ENCODE measurements around the gene TNPO3. TPM values are rescaled to one million over a fixed set of nuclear protein-coding genes. Genes with fewer than 3 reads are reported as not detected.

TNPO3 gene
- total and polyA plus RNA-seq, 2 of the 4 experiments (the other 2 are of a cell fraction) = 24.2 to 77.2 TPM

GRCh38 chr7:128906001-128906765, 148.7 kb downstream of the TNPO3 start:
- Histone ChIP-seq H3K9ac (ENCODE audit: low read depth, low read length) (no peak overlapping the region), H4K8ac (ENCODE audit: low read depth in 2 of 2, low read length in 2 of 2) (no peak overlapping the region), H2BK15ac (ENCODE audit: low read depth, low read length) (no peak overlapping the region), H3K18ac (ENCODE audit: low read depth, low read length) (no peak overlapping the region), H3K14ac (replicated peaks; ENCODE audit: low read depth, low read length) (no peak overlapping the region), H3K56ac (ENCODE audit: extremely low read depth, insufficient read depth, low read length) (no peak overlapping the region), H2AK9ac (replicated peaks; ENCODE audit: low read depth, low read length, poor library complexity) (no peak overlapping the region), H3K4ac (ENCODE audit: low read depth, low read length) (no peak overlapping the region), H3K4me1 (ENCODE audit: control insufficient read depth, insufficient read depth, low read length) (no peaks in the 10 kb centered on the region), H4K91ac (ENCODE audit: insufficient read depth, low read depth, low read length) (no peak overlapping the region), H2BK5ac (ENCODE audit: low read depth, low read length, poor library complexity, severe bottlenecking) (no peak overlapping the region), H3K27me3 (ENCODE audit: control insufficient read depth, insufficient read depth, low read length) (peaks cover 49% of the 10 kb centered on the region), H2BK20ac (ENCODE audit: low read depth, low read length) (no peak overlapping the region), H4K20me1 (ENCODE audit: insufficient read depth, low read length) (no peaks in the 10 kb centered on the region), H4K5ac (ENCODE audit: low read depth, low read length) (no peak overlapping the region), H2BK120ac (ENCODE audit: low read depth, low read length) (no peak overlapping the region), H3K79me1 (ENCODE audit: low read depth in 1 of 2, low read length in 2 of 2) (no peaks in the 10 kb centered on the region), H3K9me1 (ENCODE audit: insufficient read depth, low read length) (no peaks in the 10 kb centered on the region), H3K27ac (ENCODE audit: insufficient read depth, low read length) (no peak overlapping the region), H2AFZ (replicated peaks; ENCODE audit: low read length, poor library complexity) (no peak overlapping the region), H3K36me3 (ENCODE audit: control insufficient read depth, insufficient read depth, low read length) (no peaks in the 10 kb centered on the region), H3K9me3 (ENCODE audit: control insufficient read depth, insufficient read depth, low read length) (no peaks in the 10 kb centered on the region), H2AK5ac (ENCODE audit: low read depth, low read length) (no peak overlapping the region), H3K23ac (ENCODE audit: low read depth, low read length) (no peak overlapping the region; the same call in 1 of the 2 replicates), H3K4me3 (ENCODE audit: insufficient read depth, low read depth, low read length) (no peak overlapping the region), H3K4me2 (ENCODE audit: low read depth, low read length) (no peak overlapping the region)
- ChIA-PET CTCF (interaction anchor here (1.0 kb wide), 1 partner anchor 185 kb away, joined by 4 read pairs; no protein-coding TSS in a partner anchor), POLR2A (ENCODE audit: unreplicated experiment) (no interaction called here)
- in situ Hi-C loops (cut with MboI; ENCODE audit: low sequenced_read_pairs) (no loop called here), intact Hi-C loops (cut with micrococcal nuclease) (no loop called here), dilution Hi-C loops (cut with HindIII; ENCODE audit: low sequenced_read_pairs, unreplicated experiment) (no loop called here)
- DNase-seq = no peak
- ATAC-seq (ENCODE audit: low read depth) = no peak
- BruUV-seq (replicated peaks) = no TSS peak
- no CpG with 5 or more reads among the region's 5 CpGs for WGBS, 2 experiments (ENCODE audit: extremely low coverage in 2 of 2, insufficient read length in 1 of 2)
- no peak for TF ChIP-seq MXI1 (IDR thresholded peaks at IDR 0.05; ENCODE audit: borderline replicate concordance, low read depth, low read length)
- no peak for TF ChIP-seq CTCF (conservative IDR thresholded peaks at IDR 0.05; ENCODE audit: low read depth, low read length)
- TF ChIP-seq RCOR1 (IDR thresholded peaks at IDR 0.05; ENCODE audit: insufficient replicate concordance, low read length) = no peak
- no peak for TF ChIP-seq USF2 (IDR thresholded peaks at IDR 0.05; ENCODE audit: low read depth, low read length)
- no peak for TF ChIP-seq RFX5 (IDR thresholded peaks at IDR 0.05; ENCODE audit: low read depth, low read length)
- TF ChIP-seq RAD21 (IDR thresholded peaks at IDR 0.05; ENCODE audit: low read length) = no peak
